ENCODE data around the gene GLCCI1.

DNA sequence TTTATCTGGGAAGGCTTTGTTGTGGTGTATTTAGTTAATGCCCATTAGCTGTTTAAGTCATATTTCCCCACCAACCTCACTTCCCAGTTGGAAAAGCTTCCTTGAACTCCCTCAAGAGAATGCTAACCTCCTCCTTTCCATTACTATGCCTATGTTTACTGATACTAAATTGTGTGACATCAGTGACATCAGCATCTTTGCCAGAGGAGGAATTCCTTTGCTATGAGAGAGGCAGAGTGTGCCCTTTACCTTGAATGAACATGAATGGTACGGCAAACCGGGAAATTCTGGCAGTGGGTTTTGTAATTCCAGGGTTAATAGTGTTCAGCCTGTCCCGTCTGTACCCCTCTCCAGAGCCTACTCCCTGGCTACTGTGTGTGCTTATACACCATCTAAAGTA is 22.1 kb upstream of the GLCCI1 start:
- TF ChIP-seq, protein P1, sequence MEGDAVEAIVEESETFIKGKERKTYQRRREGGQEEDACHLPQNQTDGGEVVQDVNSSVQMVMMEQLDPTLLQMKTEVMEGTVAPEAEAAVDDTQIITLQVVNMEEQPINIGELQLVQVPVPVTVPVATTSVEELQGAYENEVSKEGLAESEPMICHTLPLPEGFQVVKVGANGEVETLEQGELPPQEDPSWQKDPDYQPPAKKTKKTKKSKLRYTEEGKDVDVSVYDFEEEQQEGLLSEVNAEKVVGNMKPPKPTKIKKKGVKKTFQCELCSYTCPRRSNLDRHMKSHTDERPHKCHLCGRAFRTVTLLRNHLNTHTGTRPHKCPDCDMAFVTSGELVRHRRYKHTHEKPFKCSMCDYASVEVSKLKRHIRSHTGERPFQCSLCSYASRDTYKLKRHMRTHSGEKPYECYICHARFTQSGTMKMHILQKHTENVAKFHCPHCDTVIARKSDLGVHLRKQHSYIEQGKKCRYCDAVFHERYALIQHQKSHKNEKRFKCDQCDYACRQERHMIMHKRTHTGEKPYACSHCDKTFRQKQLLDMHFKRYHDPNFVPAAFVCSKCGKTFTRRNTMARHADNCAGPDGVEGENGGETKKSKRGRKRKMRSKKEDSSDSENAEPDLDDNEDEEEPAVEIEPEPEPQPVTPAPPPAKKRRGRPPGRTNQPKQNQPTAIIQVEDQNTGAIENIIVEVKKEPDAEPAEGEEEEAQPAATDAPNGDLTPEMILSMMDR (IDR thresholded peaks at IDR 0.05 in 8 of 11, conservative IDR thresholded peaks at IDR 0.05 in 3 of 11), result no peak
- no peak for TF ChIP-seq POLR2A (IDR thresholded peaks at IDR 0.05)

Measured in spleen (tissue), 7 donors.